HepG2 (cell line): ENCODE measurements around the gene SPAAR. TPM values are rescaled to one million over a fixed set of nuclear protein-coding genes. Genes with fewer than 3 reads are reported as not detected.
A peak's percentile ranks its signal among the peaks of the same experiment; 100 is the strongest.

ENCODE experiments used
- ADNP ChIP-seq: sonication (generic); formaldehyde crosslinking; IDR thresholded peaks from 2 replicates; pipeline ENCODE4 v1.4.0; 2020; ENCODE audit warnings: missing genetic modification reagents
- BCL6 ChIP-seq: IDR thresholded peaks from 2 replicates; pipeline ENCODE4 v1.6.1; 2016; ENCODE audit warnings: missing genetic modification reagents, missing compliant biosample characterization
- DMAP1 ChIP-seq: IDR thresholded peaks from 2 replicates; pipeline ENCODE4 v1.6.1; 2016
- GMEB1 ChIP-seq: sonication (generic); formaldehyde crosslinking; IDR thresholded peaks from 2 replicates; pipeline ENCODE4 v1.5.1; 2020; ENCODE audit warnings: missing genetic modification reagents, mild to moderate bottlenecking, borderline replicate concordance
- HOXA3 ChIP-seq: sonication (generic); formaldehyde crosslinking; IDR thresholded peaks from 2 replicates; pipeline ENCODE4 v1.5.0; 2020; ENCODE audit warnings: missing genetic modification reagents
- MIER2 ChIP-seq: IDR thresholded peaks from 2 replicates; pipeline ENCODE4 v1.6.1; 2016; ENCODE audit warnings: missing biosample characterization, missing genetic modification reagents
- NFATC3 ChIP-seq: sonication (generic); formaldehyde crosslinking; IDR thresholded peaks from 2 replicates; pipeline ENCODE4 v1.5.1; 2020; ENCODE audit warnings: mild to moderate bottlenecking, missing genetic modification reagents
- PPARG ChIP-seq: conservative IDR thresholded peaks from 2 replicates; pipeline ENCODE4 v1.6.1; 2016; ENCODE audit warnings: missing biosample characterization, missing genetic modification reagents
- SKIL ChIP-seq: sonication (generic); formaldehyde crosslinking; IDR thresholded peaks from 2 replicates; pipeline ENCODE4 v1.8.0; 2022; ENCODE audit warnings: missing genetic modification reagents, mild to moderate bottlenecking, moderate library complexity, borderline replicate concordance
- SOX5 ChIP-seq: IDR thresholded peaks from 2 replicates; pipeline ENCODE4 v1.6.1; 2016; ENCODE audit warnings: borderline replicate concordance
- STAT6 ChIP-seq: sonication (generic); formaldehyde crosslinking; IDR thresholded peaks from 2 replicates; pipeline ENCODE4 v1.4.0; 2020; ENCODE audit warnings: missing genetic modification reagents, mild to moderate bottlenecking, borderline replicate concordance
- ZBTB4 ChIP-seq: sonication (generic); formaldehyde crosslinking; IDR thresholded peaks from 2 replicates; pipeline ENCODE4 v1.4.0; 2020; ENCODE audit warnings: missing genetic modification reagents, mild to moderate bottlenecking, borderline replicate concordance
- ZBTB7A ChIP-seq: sonication (generic); formaldehyde crosslinking; IDR thresholded peaks from 2 replicates; pipeline ENCODE4 v1.8.0; 2022; ENCODE audit warnings: mild to moderate bottlenecking, missing genetic modification reagents
- ZNF451 ChIP-seq: sonication (generic); formaldehyde crosslinking; IDR thresholded peaks from 2 replicates; pipeline ENCODE4 v1.5.0; 2020; ENCODE audit warnings: mild to moderate bottlenecking, missing genetic modification reagents
- ZNF503 ChIP-seq: sonication (generic); formaldehyde crosslinking; IDR thresholded peaks from 2 replicates; pipeline ENCODE4 v1.4.0; 2020; ENCODE audit warnings: missing genetic modification reagents
- ZNF543 ChIP-seq: sonication (generic); formaldehyde crosslinking; IDR thresholded peaks from 2 replicates; pipeline ENCODE4 v1.4.0; 2020; ENCODE audit warnings: mild to moderate bottlenecking, missing genetic modification reagents
- ZNF615 ChIP-seq: sonication (generic); formaldehyde crosslinking; IDR thresholded peaks from 2 replicates; pipeline ENCODE4 v1.5.0; 2020; ENCODE audit warnings: mild to moderate bottlenecking, missing genetic modification reagents, borderline replicate concordance
- polyA plus RNA-seq, 8 experiments: library from polyadenylated mRNA; depleted of rRNA in 3 of 8; stranded (reverse) in 7 of 8; unstranded in 1 of 8; fragments of >200 nt; fragmentation: Illumina TruSeq in 4 of 8; extraction: Trizol in 4 of 8; gene quantifications; 2 replicates each; pipeline versions ENCODE4 v1.2.1 to v1.2.3, GENCODE V29; 2011 to 2016; ENCODE audit warnings: low read depth in 4 of 8, missing spikeins in 1 of 8, mixed read lengths in 1 of 8; ENCODE audit not compliant: insufficient read depth in 1 of 8
- total RNA-seq, 5 experiments: library from RNA; depleted of rRNA; stranded (reverse); fragments of >200 nt; fragmentation: Illumina TruSeq; extraction: Trizol; gene quantifications; 2 replicates each; pipeline ENCODE4 v1.2.3, GENCODE V29; 2016; ENCODE audit warnings: low read depth in 1 of 5

SPAAR gene
- total and polyA plus RNA-seq, 2 of the 13 experiments (the other 11 are each of a cell fraction or from before 2014, with no cell fraction given): 0.07 TPM; not detected in 1

GRCh38 chr9:35945341-35946018, 36.2 kb downstream of the SPAAR start (continued):
- TF ChIP-seq SKIL (CRISPR knock-in tag) (no peak), ZNF451 (no peak), STAT6 (no peak), GMEB1 (CRISPR knock-in tag) (no peak), NFATC3 (no peak), ADNP (CRISPR knock-in tag) (no peak), ZNF543 (CRISPR knock-in tag) (no peak), PPARG (CRISPR knock-in tag) (no peak), ZNF503 (no peak), SOX5 (CRISPR knock-in tag) (no peak), ZBTB7A (no peak), ZBTB4 (no peak), DMAP1 (CRISPR knock-in tag) (0 out of 2 replicates have a peak, but pooled peaks have one; percentile 21), MIER2 (CRISPR knock-in tag) (peak; percentile 75), HOXA3 (CRISPR knock-in tag) (peak; percentile 51; the same call in 1 of the 2 replicates), BCL6 (no peak), ZNF615 (no peak)
